GM12878 (cell line): ENCODE results near the gene SRRM3. TPM values are rescaled to one million over a fixed set of nuclear protein-coding genes. Genes with fewer than 3 reads are reported as not detected.

Experiments
- ATF7 ChIP-seq: fragments of 450-650 bp; IDR thresholded peaks from 2 replicates; pipeline ENCODE4 v1.6.1; 2016; ENCODE audit warnings: low read depth, mild to moderate bottlenecking
- BRCA1 ChIP-seq: IDR thresholded peaks from 2 replicates; pipeline ENCODE4 v1.6.1; 2011; ENCODE audit warnings: low read depth, low read length, improper control_type of control experiment
- CBFB ChIP-seq: IDR thresholded peaks from 2 replicates; pipeline ENCODE4 v1.6.1; 2016; ENCODE audit warnings: antibody characterized with exemption, low read depth
- CREB1 ChIP-seq: IDR thresholded peaks from 2 replicates; pipeline ENCODE4 v1.6.1; 2012; ENCODE audit warnings: low read depth, mild to moderate bottlenecking, inconsistent platforms
- ETV6 ChIP-seq, 2 experiments: fragments of 450-650 bp in 1 of 2; IDR thresholded peaks in 1 of 2; conservative IDR thresholded peaks in 1 of 2; 2 replicates each; pipeline ENCODE4 v1.6.1; 2014; ENCODE audit warnings: antibody characterized with exemption in 1 of 2, borderline replicate concordance in 1 of 2, low read depth in 1 of 2, mild to moderate bottlenecking in 1 of 2, moderate library complexity in 1 of 2
- FOS ChIP-seq: IDR thresholded peaks from 3 replicates; pipeline ENCODE4 v1.6.1; 2011; ENCODE audit warnings: borderline replicate concordance; ENCODE audit not compliant: insufficient read length; ENCODE audit errors: extremely low read depth
- GABPA ChIP-seq: IDR thresholded peaks from 2 replicates; pipeline ENCODE4 v1.6.1; 2014; ENCODE audit warnings: antibody characterized with exemption, low read depth, mild to moderate bottlenecking, inconsistent platforms
- IRF5 ChIP-seq: fragments of 450-650 bp; IDR thresholded peaks from 2 replicates; pipeline ENCODE4 v1.6.1; 2017; ENCODE audit warnings: borderline replicate concordance
- JUNB ChIP-seq: IDR thresholded peaks from 2 replicates; pipeline ENCODE4 v1.6.1; 2016; ENCODE audit warnings: antibody characterized with exemption, mild to moderate bottlenecking
- MEF2A ChIP-seq: IDR thresholded peaks from 2 replicates; pipeline ENCODE4 v1.6.1; 2011; ENCODE audit warnings: low read depth, mild to moderate bottlenecking, low read length, moderate library complexity; ENCODE audit not compliant: insufficient read depth
- MEF2B ChIP-seq: fragments of 450-650 bp; IDR thresholded peaks from 2 replicates; pipeline ENCODE4 v1.6.1; 2018; ENCODE audit warnings: mild to moderate bottlenecking, moderate library complexity; ENCODE audit not compliant: partially characterized antibody, poor library complexity, severe bottlenecking
- NBN ChIP-seq: fragments of 450-650 bp; IDR thresholded peaks from 2 replicates; pipeline ENCODE4 v1.6.1; 2016
- POLR2A ChIP-seq: IDR thresholded peaks from 2 replicates; pipeline ENCODE4 v1.6.1; 2011; ENCODE audit warnings: low read depth, mild to moderate bottlenecking, low read length
- RAD21 ChIP-seq: IDR thresholded peaks from 2 replicates; pipeline ENCODE4 v1.6.1; 2011; ENCODE audit warnings: mild to moderate bottlenecking, low read depth, low read length, moderate library complexity; ENCODE audit not compliant: insufficient read depth
- RBBP5 ChIP-seq: fragments of 200-600 bp; sonication (generic); conservative IDR thresholded peaks from 2 replicates; pipeline ENCODE4 v1.6.1; 2016
- RELB ChIP-seq: fragments of 450-650 bp; IDR thresholded peaks from 2 replicates; pipeline ENCODE4 v1.6.1; 2017; ENCODE audit warnings: low read depth, mild to moderate bottlenecking, moderate library complexity
- RUNX3 ChIP-seq: IDR thresholded peaks from 2 replicates; pipeline ENCODE4 v1.6.1; 2012; ENCODE audit warnings: low read length, inconsistent platforms
- SMC3 ChIP-seq: IDR thresholded peaks from 2 replicates; pipeline ENCODE4 v1.6.1; 2011; ENCODE audit warnings: low read length, improper control_type of control experiment, borderline replicate concordance
- SREBF1 ChIP-seq: IDR thresholded peaks from 2 replicates; pipeline ENCODE4 v1.6.1; 2012; ENCODE audit warnings: mild to moderate bottlenecking, low read length
- STAT1 ChIP-seq: fragments of 450-650 bp; conservative IDR thresholded peaks from 2 replicates; pipeline ENCODE4 v1.6.1; 2014; ENCODE audit warnings: antibody characterized with exemption, mild to moderate bottlenecking
- SUZ12 ChIP-seq: fragments of 200-600 bp; sonication (generic); IDR thresholded peaks from one replicate; pipeline ENCODE4 v1.6.1; 2018; ENCODE audit warnings: antibody characterized with exemption, mild to moderate bottlenecking; ENCODE audit not compliant: unreplicated experiment
- TCF3 ChIP-seq: IDR thresholded peaks from 2 replicates; pipeline ENCODE4 v1.6.1; 2012; ENCODE audit warnings: low read depth, mild to moderate bottlenecking, low read length, borderline replicate concordance; ENCODE audit not compliant: insufficient read depth
- YY1 ChIP-seq: IDR thresholded peaks from 2 replicates; pipeline ENCODE4 v1.6.1; 2011; ENCODE audit warnings: low read depth, mild to moderate bottlenecking, low read length
- ZNF274 ChIP-seq: IDR thresholded peaks from one replicate; pipeline ENCODE4 v1.8.0; 2011; ENCODE audit not compliant: insufficient read length, insufficient read depth
- ZNF384 ChIP-seq: IDR thresholded peaks from 2 replicates; pipeline ENCODE4 v1.6.1; 2012; ENCODE audit warnings: low read depth, mild to moderate bottlenecking, low read length, improper control_type of control experiment, borderline replicate concordance
- polyA plus RNA-seq, 11 experiments: library from polyadenylated mRNA; depleted of rRNA in 4 of 11; unstranded in 6 of 11; stranded (reverse) in 5 of 11; fragments of >200 nt; fragmentation: Nextera tagmentation in 4 of 11; fragmentation: Illumina TruSeq in 1 of 11; extraction: Ambion mirVana in 4 of 11; extraction: Trizol in 1 of 11; gene quantifications; 1 replicate in 1 of 11; 2 replicates in 10 of 11; pipeline versions ENCODE4 v1.2.1 to v1.2.3, GENCODE V29; 2011 to 2016; ENCODE audit warnings: inconsistent platforms in 2 of 11, missing spikeins in 2 of 11, low read depth in 1 of 11
- total RNA-seq, 4 experiments: library from RNA; depleted of rRNA in 3 of 4; stranded (reverse); fragments of >200 nt in 3 of 4; fragmentation: Illumina TruSeq in 1 of 4; extraction: Trizol in 1 of 4; gene quantifications; 2 replicates each; pipeline versions ENCODE4 v1.2.1 to v1.2.3, GENCODE V29; 2013 to 2021
- TF ChIP-seq, protein P1 (sequence below): fragments of 450-650 bp; formaldehyde crosslinking; IDR thresholded peaks from 2 replicates; pipeline ENCODE4 v1.4.0; 2020; ENCODE audit warnings: mild to moderate bottlenecking, moderate library complexity

Gene SRRM3
- total and polyA plus RNA-seq, 10 of the 15 experiments (the other 5 are each of a cell fraction or from before 2014, with no cell fraction given) = 0.03 to 0.15 (median 0.05) TPM; not detected in 6

DNA sequence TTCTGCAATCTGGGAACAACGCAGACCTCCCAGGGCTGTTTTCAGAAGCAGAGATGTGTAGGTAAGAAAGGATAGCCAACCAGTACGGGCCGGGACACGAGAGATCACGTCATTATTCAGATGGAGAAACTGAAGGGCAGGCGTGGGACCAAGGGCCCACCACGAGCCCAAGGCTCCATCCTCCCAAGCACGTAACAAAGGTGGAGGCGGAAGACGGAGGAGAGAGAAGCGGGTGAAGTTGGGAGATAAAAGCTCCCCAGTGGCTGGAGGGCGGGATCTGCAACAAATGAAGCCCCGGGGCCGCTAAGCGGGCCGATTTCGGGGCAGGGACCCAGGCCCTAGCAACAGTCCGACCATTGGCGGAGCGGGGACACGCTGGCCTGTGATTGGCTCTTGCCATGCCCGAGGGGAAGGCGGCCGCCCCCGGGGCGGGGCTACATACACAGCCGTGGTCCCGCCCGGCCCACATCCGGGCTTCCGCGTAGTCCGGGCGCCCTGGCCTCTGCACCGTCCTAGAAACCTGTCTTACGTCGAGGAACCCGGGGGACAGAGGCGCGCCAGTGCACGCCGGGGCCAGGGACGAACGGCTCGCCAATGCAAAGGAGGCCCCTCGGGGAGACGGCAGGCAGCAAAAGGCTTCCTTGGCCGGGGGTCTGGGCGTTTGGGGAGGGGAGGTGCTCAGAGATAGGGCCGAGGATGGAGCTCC lies 116.2 kb downstream of the SRRM3 start (continued):
- TF ChIP-seq MEF2B (no peak), SREBF1 (no peak; the same call in 1 of the 2 replicates), NBN (0 out of 2 replicates have a peak, but pooled peaks have one; percentile 43), CREB1 (peak; percentile 28; the same call in 1 of the 2 replicates), STAT1 (0 out of 2 replicates have a peak, but pooled peaks have one; percentile 37), MEF2A (no peak), ZNF274 (no peak), RAD21 (no peak), CBFB (0 out of 2 replicates have a peak, but pooled peaks have one; percentile 40), POLR2A (peak; percentile 85), JUNB (no peak), YY1 (no peak), IRF5 (no peak), SMC3 (no peak), ZNF384 (no peak), TCF3 (0 out of 2 replicates have a peak, but pooled peaks have one; percentile 7), ATF7 (peak; percentile 92), BRCA1 (no peak), RUNX3 (peak; percentile 19; the same call in 1 of the 2 replicates), GABPA (no peak), RELB (peak; percentile 26; the same call in 1 of the 2 replicates), RBBP5 (no peak), SUZ12 (no peak), ETV6 (conservative IDR thresholded peaks at IDR 0.05 in 1 of 2, IDR thresholded peaks at IDR 0.05 in 1 of 2; ENCODE audit: borderline replicate concordance in 1 of 2, low read depth in 1 of 2) (no peak), FOS (peak; percentile 82)
- TF ChIP-seq, protein P1, sequence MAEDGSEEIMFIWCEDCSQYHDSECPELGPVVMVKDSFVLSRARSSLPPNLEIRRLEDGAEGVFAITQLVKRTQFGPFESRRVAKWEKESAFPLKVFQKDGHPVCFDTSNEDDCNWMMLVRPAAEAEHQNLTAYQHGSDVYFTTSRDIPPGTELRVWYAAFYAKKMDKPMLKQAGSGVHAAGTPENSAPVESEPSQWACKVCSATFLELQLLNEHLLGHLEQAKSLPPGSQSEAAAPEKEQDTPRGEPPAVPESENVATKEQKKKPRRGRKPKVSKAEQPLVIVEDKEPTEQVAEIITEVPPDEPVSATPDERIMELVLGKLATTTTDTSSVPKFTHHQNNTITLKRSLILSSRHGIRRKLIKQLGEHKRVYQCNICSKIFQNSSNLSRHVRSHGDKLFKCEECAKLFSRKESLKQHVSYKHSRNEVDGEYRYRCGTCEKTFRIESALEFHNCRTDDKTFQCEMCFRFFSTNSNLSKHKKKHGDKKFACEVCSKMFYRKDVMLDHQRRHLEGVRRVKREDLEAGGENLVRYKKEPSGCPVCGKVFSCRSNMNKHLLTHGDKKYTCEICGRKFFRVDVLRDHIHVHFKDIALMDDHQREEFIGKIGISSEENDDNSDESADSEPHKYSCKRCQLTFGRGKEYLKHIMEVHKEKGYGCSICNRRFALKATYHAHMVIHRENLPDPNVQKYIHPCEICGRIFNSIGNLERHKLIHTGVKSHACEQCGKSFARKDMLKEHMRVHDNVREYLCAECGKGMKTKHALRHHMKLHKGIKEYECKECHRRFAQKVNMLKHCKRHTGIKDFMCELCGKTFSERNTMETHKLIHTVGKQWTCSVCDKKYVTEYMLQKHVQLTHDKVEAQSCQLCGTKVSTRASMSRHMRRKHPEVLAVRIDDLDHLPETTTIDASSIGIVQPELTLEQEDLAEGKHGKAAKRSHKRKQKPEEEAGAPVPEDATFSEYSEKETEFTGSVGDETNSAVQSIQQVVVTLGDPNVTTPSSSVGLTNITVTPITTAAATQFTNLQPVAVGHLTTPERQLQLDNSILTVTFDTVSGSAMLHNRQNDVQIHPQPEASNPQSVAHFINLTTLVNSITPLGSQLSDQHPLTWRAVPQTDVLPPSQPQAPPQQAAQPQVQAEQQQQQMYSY (CRISPR knock-in tag) = no peak
